Limb (tissue), 2 donors: Measurements from ENCODE around the gene SNRK.

ENCODE experiments used
- DNase-seq, 2 donors: peaks; one replicate each; pipeline ENCODE4 v3.0.0-alpha.2; 2016; ENCODE audit errors: extremely low spot score in 2 of 2

SNRK gene

GRCh38 chr3:43307649-43308048 lies 21.3 kb downstream of the SNRK start:
- DNase-seq, result no peak

DNA sequence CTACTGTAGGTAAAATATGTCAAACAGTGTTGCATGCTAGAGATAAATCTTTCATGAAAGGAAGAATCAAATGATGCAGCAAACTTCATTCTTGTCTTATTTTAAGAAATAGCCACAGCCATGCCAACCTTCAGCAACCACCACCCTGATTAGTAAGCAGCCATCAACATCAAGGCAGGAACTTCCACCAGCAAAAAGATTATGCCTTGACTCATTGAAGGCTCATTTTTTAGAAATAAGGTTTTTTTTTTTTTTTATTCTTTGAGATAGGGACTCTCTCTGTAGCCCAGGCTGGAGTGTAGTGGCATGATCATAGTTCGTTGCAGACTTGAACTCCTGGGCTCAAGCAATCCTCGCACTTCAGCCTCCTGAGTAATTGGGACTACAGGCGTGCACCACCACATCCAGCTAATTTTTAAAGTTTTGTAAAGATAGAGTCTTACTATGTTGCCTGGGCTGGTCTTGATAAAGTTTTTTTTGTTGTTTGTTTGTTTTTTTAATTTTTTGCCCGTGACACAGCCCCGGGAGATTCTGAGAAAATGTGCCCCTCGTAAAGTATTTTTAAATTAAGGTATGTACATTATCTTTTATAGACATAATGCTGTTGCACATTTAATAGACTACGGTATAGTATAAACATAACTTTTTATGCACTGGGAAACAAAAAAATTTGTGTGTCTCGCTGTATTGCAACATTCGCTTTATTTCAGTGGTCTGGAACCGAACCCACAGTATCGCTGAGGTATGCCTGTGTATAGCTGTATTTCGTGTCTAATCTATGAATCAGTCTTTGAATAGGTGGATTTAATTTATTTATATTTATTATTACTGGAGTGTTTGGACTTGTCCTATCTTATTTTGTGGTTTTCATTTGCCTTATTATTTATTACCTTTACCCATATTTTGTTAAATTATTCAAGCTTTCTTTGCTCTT lies 23.3 kb downstream of the SNRK start:
- no peak for DNase-seq

DNA sequence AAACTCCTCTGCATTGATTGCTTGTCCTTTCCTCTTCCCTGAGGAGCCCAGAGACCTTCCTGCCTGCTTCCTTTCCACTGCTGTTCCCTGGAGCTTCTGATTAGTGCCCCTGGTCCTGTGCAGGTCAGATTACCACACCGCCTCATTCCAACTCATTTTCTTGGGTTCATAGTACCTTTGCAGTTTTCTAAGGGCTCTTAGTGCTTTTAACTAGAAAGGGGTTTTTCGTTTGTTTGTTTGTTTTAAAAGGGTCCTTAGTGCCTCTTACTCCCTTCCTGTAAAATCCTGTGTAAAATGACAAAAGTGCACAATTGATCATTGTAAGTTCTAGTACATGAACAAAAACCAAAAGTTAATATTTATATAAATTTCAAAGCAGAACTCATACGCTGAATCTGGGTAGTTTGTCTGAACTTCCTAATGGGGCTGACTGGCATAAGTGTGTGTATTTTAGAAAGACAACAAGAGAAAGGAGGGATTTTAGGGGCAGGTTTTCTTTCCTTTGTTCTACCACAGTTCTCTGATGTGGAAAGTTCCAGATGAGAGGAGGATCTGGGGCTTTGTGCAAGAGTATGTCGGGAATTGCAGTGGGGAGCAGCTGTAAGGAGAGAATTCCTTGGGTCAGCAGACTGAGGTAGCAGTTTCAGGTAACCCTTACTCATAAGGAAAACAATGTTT lies 30.6 kb downstream of the SNRK start:
- no peak for DNase-seq

DNA sequence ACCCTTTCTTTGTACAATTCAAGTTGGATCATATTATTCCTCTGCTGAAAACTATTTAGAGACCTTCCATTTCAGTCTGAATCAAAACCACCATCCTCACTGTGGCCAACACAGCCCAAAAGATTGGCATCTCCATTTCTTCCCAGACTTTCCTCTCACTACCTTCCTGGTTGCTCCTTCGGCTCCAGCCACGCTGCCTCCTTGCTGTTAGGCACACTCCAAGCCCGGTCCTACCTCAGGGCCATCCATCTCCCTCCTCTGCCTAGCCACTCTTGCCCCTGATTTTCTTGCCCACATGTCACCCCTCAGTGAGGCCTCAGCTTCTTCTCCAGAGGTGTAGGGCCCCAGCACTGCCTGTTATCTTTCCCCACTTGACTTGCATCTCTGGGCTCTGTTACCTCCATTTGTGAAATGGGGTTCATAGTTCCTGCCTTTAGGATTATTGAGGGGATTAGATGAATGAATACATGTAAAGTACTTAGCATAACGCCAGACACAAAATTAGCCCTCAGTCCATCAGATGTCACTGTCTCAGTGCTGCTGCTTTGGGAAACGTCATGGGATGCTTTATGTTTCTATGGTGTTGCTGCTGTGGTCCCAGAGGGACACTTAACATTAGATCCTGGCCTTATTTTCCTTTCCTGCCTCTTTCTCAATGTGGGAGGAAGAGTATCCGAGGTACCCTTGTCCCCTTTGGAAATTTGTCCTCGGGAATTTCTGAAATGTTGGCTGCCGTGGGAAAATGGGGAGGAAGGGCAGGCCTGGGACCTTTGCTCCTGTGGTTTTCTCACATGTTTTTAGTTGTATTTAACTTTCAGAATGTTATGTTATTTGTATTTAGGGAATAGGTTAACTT lies 31.3 kb downstream of the SNRK start:
- DNase-seq, result no peak

DNA sequence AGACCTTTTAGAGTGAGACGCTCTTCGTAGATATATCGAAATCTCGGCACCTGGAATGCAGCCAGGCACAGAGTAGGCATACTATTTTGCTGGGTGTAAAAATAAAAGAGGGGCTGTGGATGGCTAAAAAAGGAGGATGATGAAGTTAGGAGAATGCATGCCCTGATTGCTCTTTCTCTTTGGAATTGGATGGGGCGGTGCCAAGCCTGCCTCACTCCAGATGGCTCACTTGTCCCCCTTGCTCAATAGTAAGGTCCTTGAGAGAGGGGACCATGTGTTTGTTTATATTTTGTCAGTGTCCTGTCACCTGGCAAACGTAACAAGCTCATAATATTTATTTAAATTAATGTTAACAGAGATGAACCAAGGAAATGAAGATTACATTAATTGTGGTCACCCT lies 33.0 kb downstream of the SNRK start:
- no peak for DNase-seq

GRCh38 chr3:43319794-43320193 lies 33.5 kb downstream of the SNRK start:
- DNase-seq, result no peak

DNA sequence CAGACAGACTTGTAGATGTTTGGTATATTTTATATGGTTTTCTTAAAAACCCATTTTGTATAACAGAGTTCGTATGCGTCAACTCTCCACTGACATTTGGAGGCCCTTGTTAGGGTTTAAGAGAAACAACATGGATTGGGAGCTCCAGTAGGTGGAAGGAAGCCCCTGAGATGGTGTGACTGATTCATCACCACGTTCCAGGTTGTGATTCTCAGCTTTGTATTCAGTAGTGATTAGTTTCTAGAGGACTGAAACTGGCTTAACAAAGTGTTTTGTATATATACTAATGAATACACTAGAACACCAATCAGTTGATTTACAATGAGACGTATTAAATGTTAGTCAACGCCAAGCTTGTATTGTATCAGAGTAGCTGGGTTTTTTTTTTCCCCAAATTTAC lies 33.9 kb downstream of the SNRK start:
- DNase-seq, result no peak

- DNase-seq, result no peak
These were observed 37.2 kb downstream of the SNRK start for GRCh38 chr3:43323541-43323940.

DNA sequence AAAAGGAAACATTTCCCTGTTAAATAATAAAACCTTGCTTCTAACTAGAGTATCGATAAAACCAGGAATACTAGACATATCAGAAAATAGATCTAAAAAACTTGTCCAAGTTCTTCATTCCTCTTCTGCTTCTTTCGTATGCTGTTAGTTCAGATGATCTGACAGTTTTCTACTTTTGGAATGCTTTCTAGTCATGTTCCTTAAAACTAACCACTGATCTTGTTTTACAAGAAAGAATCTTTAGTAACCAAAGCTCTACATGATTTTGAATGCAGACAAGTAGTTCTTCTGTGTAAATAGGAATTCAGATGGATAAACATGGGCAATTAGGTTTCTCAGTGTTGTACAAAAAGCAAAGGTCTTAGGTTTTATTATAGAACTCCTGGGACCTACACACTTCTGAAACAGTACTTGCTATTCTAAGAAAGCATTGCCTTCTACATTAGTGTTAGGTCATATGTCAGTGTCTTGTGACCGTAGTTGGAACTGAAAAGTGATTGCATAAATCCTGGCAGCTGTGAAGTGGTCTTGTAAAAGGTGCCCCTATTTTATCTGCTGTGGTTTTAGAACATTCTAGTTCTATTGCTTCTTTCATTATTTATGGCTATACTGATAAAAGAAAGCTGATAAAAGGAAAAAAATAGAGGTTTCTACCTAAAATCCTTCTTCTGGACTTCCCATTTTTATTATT lies 40.7 kb downstream of the SNRK start:
- DNase-seq, result no peak

DNA sequence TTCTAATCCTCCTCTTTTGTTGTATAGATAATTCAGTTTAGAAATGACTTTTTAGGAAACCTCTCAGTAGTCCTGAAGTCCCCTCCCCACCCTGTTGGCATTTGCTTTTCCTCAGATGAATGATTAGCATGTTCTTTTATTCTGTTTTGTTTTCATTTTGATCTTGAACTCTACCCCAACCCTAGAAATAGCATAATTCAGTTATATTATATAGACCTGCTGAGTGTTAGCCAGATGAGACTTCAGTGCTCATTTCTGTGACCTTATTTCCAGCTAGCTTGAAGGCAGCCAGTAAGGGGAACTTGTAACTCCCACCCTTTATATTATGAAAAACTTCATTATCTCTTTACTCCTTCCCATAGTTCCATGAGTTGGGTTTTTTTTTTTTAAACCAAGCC lies 41.2 kb downstream of the SNRK start:
- DNase-seq, result no peak

GRCh38 chr3:43328653-43329052 lies 42.3 kb downstream of the SNRK start:
- no peak for DNase-seq

- no peak for DNase-seq
These were observed 44.6 kb downstream of the SNRK start for GRCh38 chr3:43330981-43331380.

DNA sequence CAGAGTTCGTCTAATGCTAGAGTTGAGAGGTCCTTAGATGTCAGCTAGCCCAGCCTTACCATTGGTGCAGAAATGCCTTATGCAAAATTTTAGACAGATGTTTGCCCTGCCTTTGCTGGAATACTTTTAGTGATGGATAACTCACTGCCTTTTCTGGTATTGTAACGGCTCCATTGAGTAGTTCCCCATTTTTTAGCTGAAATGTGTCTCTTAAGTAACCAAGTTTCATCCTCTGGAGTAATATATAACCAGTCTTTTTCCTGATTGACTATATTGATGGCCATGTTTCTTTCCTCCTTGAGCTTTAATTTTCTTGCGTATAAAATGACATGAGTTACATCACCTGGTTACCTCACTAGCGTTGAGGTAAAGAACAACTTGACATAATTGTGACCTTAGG lies 45.0 kb downstream of the SNRK start:
- DNase-seq, result no peak

DNA sequence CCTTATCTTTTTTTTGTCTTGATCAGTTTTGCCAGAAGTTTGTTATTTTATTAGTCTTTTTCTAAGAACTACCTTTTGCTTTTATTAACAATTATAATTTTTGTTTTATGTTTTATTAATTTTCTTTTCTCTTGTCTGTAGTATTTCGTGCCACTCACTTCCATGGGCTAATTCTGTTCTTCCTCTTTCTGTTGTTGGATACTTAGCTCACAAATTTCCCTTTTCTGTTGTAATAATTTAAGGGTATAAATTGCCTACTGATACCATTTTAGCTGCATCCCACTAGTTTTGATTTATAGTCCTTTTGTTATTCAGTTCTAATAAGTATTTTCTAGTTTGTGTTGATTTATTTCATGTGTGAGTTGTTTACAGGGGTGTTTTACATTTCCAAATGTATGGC lies 48.6 kb downstream of the SNRK start:
- no peak for DNase-seq

GRCh38 chr3:43335799-43336198 lies 49.5 kb downstream of the SNRK start:
- DNase-seq, result no peak

- DNase-seq, result no peak
These were observed 52.0 kb downstream of the SNRK start for GRCh38 chr3:43338295-43338694.

- no peak for DNase-seq
These were observed 54.1 kb downstream of the SNRK start for GRCh38 chr3:43340403-43340802.

DNA sequence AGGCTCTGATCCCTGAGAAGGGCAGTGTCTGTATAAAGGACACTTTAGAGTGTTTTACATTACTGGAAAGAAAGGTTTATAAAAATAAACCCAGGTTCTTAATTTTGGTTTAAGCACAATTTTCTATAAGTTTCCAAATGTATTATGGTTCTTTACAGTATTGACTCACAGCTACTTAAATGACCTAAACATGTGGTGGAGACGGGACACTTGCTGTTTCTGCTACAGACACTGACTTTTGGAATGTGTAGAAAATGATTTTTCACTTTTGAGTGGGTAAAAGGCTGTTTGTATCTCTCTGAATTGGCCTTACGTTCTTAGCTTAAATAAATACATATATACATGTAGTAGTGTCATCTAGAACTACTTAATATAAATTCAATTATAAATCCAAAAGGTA lies 55.4 kb downstream of the SNRK start:
- no peak for DNase-seq

DNA sequence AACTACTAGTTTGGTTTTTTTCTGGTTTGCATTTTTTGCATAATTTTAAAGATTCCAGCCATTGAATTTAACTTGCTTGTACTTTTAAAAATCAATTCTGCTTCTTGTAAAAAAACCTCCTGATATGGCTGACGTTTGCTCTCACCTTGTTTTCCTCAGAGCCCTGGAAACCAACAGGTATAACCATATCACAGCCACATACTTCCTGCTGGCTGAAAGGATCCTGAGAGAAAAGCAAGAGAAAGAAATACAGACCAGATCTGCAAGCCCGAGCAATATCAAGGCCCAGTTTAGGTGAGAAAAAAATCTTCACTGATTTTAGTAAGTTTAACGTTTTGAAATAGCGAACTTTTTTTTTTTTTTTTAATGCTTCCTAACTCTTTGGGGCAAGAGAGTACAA lies 56.8 kb downstream of the SNRK start:
- no peak for DNase-seq

DNA sequence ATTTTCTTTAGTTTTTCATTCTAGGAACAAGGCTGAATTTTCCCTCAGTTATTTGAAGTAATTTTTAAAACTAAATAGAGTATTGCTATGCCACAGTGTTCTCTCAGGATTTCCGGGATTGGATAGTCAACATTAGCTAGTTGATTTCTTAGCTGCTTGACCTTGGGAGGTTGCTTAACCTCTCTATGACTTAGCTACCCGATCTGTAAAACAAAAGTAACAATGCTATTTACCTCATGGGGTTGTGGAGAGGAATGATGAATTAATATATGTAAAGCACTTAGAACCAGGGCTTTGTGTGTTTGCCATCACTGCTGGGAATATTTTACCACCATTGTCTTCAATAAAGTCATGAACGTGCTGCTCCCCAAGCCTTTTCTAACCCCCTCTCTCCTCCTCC lies 57.5 kb downstream of the SNRK start:
- DNase-seq, result no peak

DNA sequence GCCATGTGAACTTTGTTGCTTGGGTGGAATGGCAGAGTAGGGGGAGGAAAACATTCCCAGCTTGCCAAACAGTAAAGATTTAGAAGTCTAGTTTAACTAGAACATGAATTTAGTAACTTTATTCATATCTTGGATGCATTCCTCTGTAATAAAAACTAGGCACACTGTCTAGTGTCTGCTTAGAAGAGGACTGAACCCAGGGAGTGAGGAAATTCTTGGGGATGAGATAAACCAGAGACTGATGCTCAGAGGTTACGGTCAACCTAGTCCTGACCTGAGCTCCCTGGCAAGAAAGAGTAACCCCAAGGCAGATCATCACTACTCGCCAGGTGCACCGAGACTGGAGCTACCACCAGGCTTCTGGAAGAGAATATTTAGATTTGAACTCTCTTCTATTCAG lies 58.2 kb downstream of the SNRK start:
- DNase-seq, result no peak
